Smooth muscle cell (in vitro differentiated cells): ENCODE results near the gene REXO5. TPM values are rescaled to one million over a fixed set of nuclear protein-coding genes. Genes with fewer than 3 reads are reported as not detected.

Source experiments
- DNase-seq: peaks from one replicate; lab custom pipeline; 2025; ENCODE audit not compliant: unreplicated experiment; lab: John Stamatoyannopoulos, UW
- H2AFZ ChIP-seq: fragments of 200-600 bp; sonication (generic); 2 replicates; pipeline ENCODE4 v1.6.0; 2016; ENCODE audit warnings: antibody characterized with exemption, low read depth, mild to moderate bottlenecking
- H3F3A ChIP-seq: fragments of 200-600 bp; sonication (generic); 2 replicates; pipeline ENCODE4 v1.6.0; 2017; ENCODE audit warnings: antibody characterized with exemption, low read depth
- H3K27ac ChIP-seq: fragments of 200-600 bp; sonication (generic); 2 replicates; pipeline ENCODE4 v1.5.1; 2016; ENCODE audit warnings: low read depth, mild to moderate bottlenecking
- H3K27me3 ChIP-seq: fragments of 200-600 bp; sonication (generic); 2 replicates; pipeline ENCODE4 v1.6.1; 2016; ENCODE audit warnings: low read depth, mild to moderate bottlenecking
- H3K36me3 ChIP-seq: fragments of 200-600 bp; sonication (generic); 2 replicates; pipeline ENCODE4 v1.5.1; 2016; ENCODE audit warnings: low read depth
- H3K4me1 ChIP-seq: fragments of 200-600 bp; sonication (generic); 2 replicates; pipeline ENCODE4 v1.5.1; 2016; ENCODE audit warnings: low read depth
- H3K4me2 ChIP-seq: fragments of 200-600 bp; sonication (generic); 2 replicates; pipeline ENCODE4 v1.6.0; 2016; ENCODE audit warnings: mild to moderate bottlenecking
- H3K4me3 ChIP-seq: fragments of 200-600 bp; sonication (generic); 2 replicates; pipeline ENCODE4 v1.5.1; 2016; ENCODE audit warnings: mild to moderate bottlenecking
- H3K79me2 ChIP-seq: fragments of 200-600 bp; sonication (generic); 2 replicates; pipeline ENCODE4 v1.6.0; 2016; ENCODE audit warnings: low read depth, mild to moderate bottlenecking
- H3K9ac ChIP-seq: fragments of 200-600 bp; sonication (generic); 2 replicates; pipeline ENCODE4 v1.6.0; 2016; ENCODE audit warnings: low read depth
- H3K9me3 ChIP-seq: fragments of 200-600 bp; sonication (generic); replicated peaks from 2 replicates; pipeline ENCODE4 v1.5.1; 2016; ENCODE audit warnings: low read depth
- H4K20me1 ChIP-seq: fragments of 200-600 bp; sonication (generic); 2 replicates; pipeline ENCODE4 v1.6.0; 2016; ENCODE audit warnings: low read depth
- WGBS: methylation state at CpG from one replicate; pipeline ENCODE4 v1.1.7; 2016; ENCODE audit warnings: low lambda C conversion rate; 5-methylcytosine and 5-hydroxymethylcytosine counted together
- polyA plus RNA-seq: library from polyadenylated mRNA; unstranded; fragments of >200 nt; fragmentation: Nextera tagmentation; extraction: Ambion mirVana; gene quantifications from 2 replicates; pipeline ENCODE4 v1.2.1, GENCODE V29; 2016
- small RNA-seq: library from RNA; depleted of rRNA; stranded (forward); fragments of <200 nt; gene quantifications from one replicate; pipeline ENCODE3, GENCODE V24; 2014
- total RNA-seq: library from RNA; depleted of rRNA; stranded (reverse); fragments of >200 nt; gene quantifications from 2 replicates; pipeline ENCODE4 v1.2.3, GENCODE V29; 2014
- TF ChIP-seq, protein P1 (sequence below): fragments of 200-600 bp; sonication (generic); IDR thresholded peaks from 2 replicates; pipeline ENCODE4 v1.5.1; 2017; ENCODE audit warnings: borderline replicate concordance, mild to moderate bottlenecking, antibody characterized with exemption; ENCODE audit not compliant: insufficient read depth, poor library complexity, severe bottlenecking

The REXO5 gene
- total and polyA plus RNA-seq, 2 experiments from 2014 or later: 1.9 to 3.2 TPM

DNA sequence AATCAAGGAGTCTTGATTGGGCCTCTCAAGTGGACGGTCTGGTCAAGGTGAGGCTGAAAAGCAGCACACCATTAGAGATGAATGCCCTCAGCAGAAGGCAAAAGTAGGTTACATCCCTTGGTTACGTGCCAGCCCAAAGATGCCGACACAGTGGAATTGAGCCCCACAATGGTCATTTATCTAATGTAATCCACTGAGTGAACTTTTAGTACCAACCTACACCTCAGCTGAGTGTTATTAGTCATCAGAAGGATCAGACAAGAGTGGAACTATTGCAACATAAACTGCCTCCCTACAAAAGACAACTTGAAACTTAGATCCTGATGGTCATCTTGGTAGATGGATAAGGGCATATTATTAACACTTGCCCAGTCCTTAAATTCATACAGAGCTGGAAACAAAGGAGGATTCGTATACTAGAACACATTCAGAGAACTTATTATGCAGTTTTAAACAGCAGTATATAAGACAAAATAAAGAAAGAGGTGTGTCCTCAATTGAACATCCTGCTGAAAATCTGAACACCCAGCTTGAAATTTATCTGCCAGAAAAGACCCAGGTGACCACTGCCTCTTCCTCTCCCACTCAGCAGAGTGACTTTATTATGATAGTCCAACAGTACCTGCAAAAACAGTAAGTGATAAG, 91.0 kb downstream of the REXO5 start:
- H3K36me3 ChIP-seq: no peaks in the 10 kb centered on the region
- H3K4me1 ChIP-seq: peaks cover 27% of the 10 kb centered on the region
- peak overlapping the region; percentile 94 for H3K27ac ChIP-seq
- H3K4me3 ChIP-seq: peak overlapping the region; percentile 80
- H3K9ac ChIP-seq: no peak overlapping the region
- no peaks in the 10 kb centered on the region for H3K27me3 ChIP-seq
- 74% methylated on average over 4 of the region's 4 CpGs for WGBS
- TF ChIP-seq, protein P1, sequence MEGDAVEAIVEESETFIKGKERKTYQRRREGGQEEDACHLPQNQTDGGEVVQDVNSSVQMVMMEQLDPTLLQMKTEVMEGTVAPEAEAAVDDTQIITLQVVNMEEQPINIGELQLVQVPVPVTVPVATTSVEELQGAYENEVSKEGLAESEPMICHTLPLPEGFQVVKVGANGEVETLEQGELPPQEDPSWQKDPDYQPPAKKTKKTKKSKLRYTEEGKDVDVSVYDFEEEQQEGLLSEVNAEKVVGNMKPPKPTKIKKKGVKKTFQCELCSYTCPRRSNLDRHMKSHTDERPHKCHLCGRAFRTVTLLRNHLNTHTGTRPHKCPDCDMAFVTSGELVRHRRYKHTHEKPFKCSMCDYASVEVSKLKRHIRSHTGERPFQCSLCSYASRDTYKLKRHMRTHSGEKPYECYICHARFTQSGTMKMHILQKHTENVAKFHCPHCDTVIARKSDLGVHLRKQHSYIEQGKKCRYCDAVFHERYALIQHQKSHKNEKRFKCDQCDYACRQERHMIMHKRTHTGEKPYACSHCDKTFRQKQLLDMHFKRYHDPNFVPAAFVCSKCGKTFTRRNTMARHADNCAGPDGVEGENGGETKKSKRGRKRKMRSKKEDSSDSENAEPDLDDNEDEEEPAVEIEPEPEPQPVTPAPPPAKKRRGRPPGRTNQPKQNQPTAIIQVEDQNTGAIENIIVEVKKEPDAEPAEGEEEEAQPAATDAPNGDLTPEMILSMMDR: no peak
- peaks cover 73% of the 10 kb centered on the region for H4K20me1 ChIP-seq
- H3K4me2 ChIP-seq: peak overlapping the region; percentile 91
- no peaks in the 10 kb centered on the region for H3F3A ChIP-seq
- peaks cover 80% of the 10 kb centered on the region for H3K79me2 ChIP-seq
- no peak for DNase-seq
- no peak overlapping the region for H2AFZ ChIP-seq
- no peaks in the 10 kb centered on the region for H3K9me3 ChIP-seq

DNA sequence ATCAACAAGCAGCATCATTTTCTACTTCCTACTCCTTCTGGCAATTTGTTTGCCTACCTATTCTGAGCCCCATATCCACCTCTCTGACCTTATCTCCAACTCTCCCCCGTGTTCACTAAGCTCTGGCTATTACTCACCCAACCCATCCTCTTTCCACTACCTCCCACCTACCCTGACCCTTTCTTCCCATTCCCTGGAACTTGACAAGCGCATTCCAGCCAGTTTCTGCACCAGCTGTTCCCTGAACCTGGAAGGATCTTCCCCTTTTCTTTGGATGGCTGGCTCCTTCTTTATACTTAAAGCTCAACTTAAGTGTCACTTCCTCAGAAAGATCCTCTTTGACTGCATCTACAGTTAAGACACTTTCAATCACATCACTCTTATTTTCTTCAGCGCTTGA, 91.6 kb downstream of the REXO5 start:
- H3K4me3 ChIP-seq: peak overlapping the region; percentile 80
- H3K79me2 ChIP-seq: peaks cover 79% of the 10 kb centered on the region
- no peaks in the 10 kb centered on the region for H3K27me3 ChIP-seq
- no peaks in the 10 kb centered on the region for H3K9me3 ChIP-seq
- H3K9ac ChIP-seq: no peak overlapping the region
- DNase-seq: no peak
- no peaks in the 10 kb centered on the region for H3F3A ChIP-seq
- H2AFZ ChIP-seq: no peak overlapping the region
- TF ChIP-seq, protein P1: no peak
- H3K4me1 ChIP-seq: peaks cover 27% of the 10 kb centered on the region
- H3K27ac ChIP-seq: peak overlapping the region; percentile 94
- WGBS: 64% methylated on average over 3 of the region's 3 CpGs
- H4K20me1 ChIP-seq: peaks cover 68% of the 10 kb centered on the region
- H3K4me2 ChIP-seq: peak overlapping the region; percentile 91
- no peaks in the 10 kb centered on the region for H3K36me3 ChIP-seq

DNA sequence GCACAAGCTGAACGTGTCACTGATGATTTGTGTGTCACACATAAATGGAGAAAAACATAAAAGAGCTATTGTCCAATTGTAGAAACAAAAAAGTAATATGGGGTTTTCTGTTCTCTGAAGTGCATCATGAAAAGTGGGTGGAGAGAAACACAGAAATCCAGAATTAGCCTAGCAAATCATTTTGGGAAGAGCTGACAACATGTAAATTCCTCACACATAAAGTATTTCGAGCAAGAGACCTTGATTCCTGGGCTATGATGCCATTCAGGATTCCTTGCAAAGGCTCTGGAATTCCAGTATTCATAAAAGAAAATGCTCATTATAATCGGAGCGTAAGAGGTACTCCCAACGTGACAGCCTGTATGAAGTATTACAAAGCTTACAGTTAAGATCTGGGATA, 92.7 kb downstream of the REXO5 start:
- 16% methylated on average over 5 of the region's 5 CpGs for WGBS
- no peaks in the 10 kb centered on the region for H3K36me3 ChIP-seq
- peak overlapping the region; percentile 91 for H3K4me2 ChIP-seq
- H3K4me3 ChIP-seq: peak overlapping the region; percentile 80
- H2AFZ ChIP-seq: no peak overlapping the region
- H3F3A ChIP-seq: no peaks in the 10 kb centered on the region
- H3K9ac ChIP-seq: peak overlapping the region; percentile 84
- peaks cover 57% of the 10 kb centered on the region for H4K20me1 ChIP-seq
- DNase-seq: no peak
- H3K9me3 ChIP-seq: no peaks in the 10 kb centered on the region
- peak overlapping the region; percentile 94 for H3K27ac ChIP-seq
- H3K27me3 ChIP-seq: no peaks in the 10 kb centered on the region
- H3K79me2 ChIP-seq: peaks cover 67% of the 10 kb centered on the region
- TF ChIP-seq, protein P1: no peak
- peaks cover 29% of the 10 kb centered on the region for H3K4me1 ChIP-seq

Small RNAs within 50 kb of the gene (small RNA-seq; reads per million reads assigned to genes)
- gene RF00618 (not detected), gene RNU6-944P (0.08 reads per million)

Other genes with a start within 250 kb of the REXO5 start
- not detected in 2 replicates for gene ACSM2B, start 230.2 kb upstream of the REXO5 start, total RNA-seq
- gene ACSM2B, start 230.2 kb upstream of the REXO5 start, polyA plus RNA-seq: not detected in 2 replicates
- gene ACSM1, start 108.8 kb upstream of the REXO5 start, total RNA-seq: 0.13 TPM in 1 of 2 replicates, not detected in the other
- gene ACSM1, start 108.8 kb upstream of the REXO5 start, polyA plus RNA-seq: not detected in 2 replicates
- 60.3 and 62.5 TPM in 2 replicates for gene THUMPD1, start 64.7 kb upstream of the REXO5 start, total RNA-seq
- gene THUMPD1, start 64.7 kb upstream of the REXO5 start, polyA plus RNA-seq: 20.3 and 30.8 TPM in 2 replicates
- gene ACSM3, start 42.5 kb upstream of the REXO5 start, total RNA-seq: 1.3 and 4.3 TPM in 2 replicates
- gene ACSM3, start 42.5 kb upstream of the REXO5 start, polyA plus RNA-seq: 0.97 and 2.3 TPM in 2 replicates
- 12.9 and 14.8 TPM in 2 replicates for gene ERI2, start 55 bp upstream of the REXO5 start, total RNA-seq
- 7.5 and 7.6 TPM in 2 replicates for gene ERI2, start 55 bp upstream of the REXO5 start, polyA plus RNA-seq
- gene DCUN1D3, start 93.8 kb downstream of the REXO5 start, total RNA-seq: 36.3 and 37.8 TPM in 2 replicates
- 12.6 and 13.5 TPM in 2 replicates for gene DCUN1D3, start 93.8 kb downstream of the REXO5 start, polyA plus RNA-seq
- 10.2 and 18.6 TPM in 2 replicates for gene LYRM1, start 94.2 kb downstream of the REXO5 start, total RNA-seq
- gene LYRM1, start 94.2 kb downstream of the REXO5 start, polyA plus RNA-seq: 11.7 and 15.3 TPM in 2 replicates